Astrocyte (in vitro differentiated cells and primary cell): ENCODE measurements around the gene CEP104. TPM values are rescaled to one million over a fixed set of nuclear protein-coding genes. Genes with fewer than 3 reads are reported as not detected.

Experiments used
- DNase-seq: peaks from one replicate; pipeline ENCODE4 v3.0.0-alpha.2; 2010; ENCODE audit warnings: low read depth
- FAIRE-seq: peaks from 2 replicates; lab custom pipeline; 2011; peaks lifted over from hg19 to GRCh38; lab: Jason Lieb, UNC
- H2AFZ ChIP-seq: 2 replicates; pipeline ENCODE4 v1.6.0; 2012; ENCODE audit warnings: low read depth, low read length, inconsistent platforms
- H3K27ac ChIP-seq: 2 replicates; pipeline ENCODE4 v1.5.1; 2011; ENCODE audit warnings: low read depth, low read length, inconsistent platforms
- H3K27me3 ChIP-seq: 2 replicates; pipeline ENCODE4 v1.6.0; 2011; ENCODE audit warnings: low read length, inconsistent platforms; ENCODE audit not compliant: insufficient read depth
- H3K36me3 ChIP-seq: 2 replicates; pipeline ENCODE4 v1.5.1; 2011; ENCODE audit warnings: low read length, inconsistent platforms; ENCODE audit not compliant: insufficient read depth
- H3K4me1 ChIP-seq: 2 replicates; pipeline ENCODE4 v1.5.1; 2011; ENCODE audit warnings: low read length, inconsistent platforms; ENCODE audit not compliant: insufficient read depth
- H3K4me2 ChIP-seq: 2 replicates; pipeline ENCODE4 v1.6.0; 2012; ENCODE audit warnings: low read length, inconsistent platforms
- H3K4me3 ChIP-seq: 2 replicates; pipeline ENCODE4 v1.5.1; 2011; ENCODE audit warnings: low read depth, mild to moderate bottlenecking, low read length, inconsistent platforms; ENCODE audit not compliant: insufficient read depth
- H3K79me2 ChIP-seq: 2 replicates; pipeline ENCODE4 v1.6.0; 2012; ENCODE audit warnings: mild to moderate bottlenecking, low read length, inconsistent platforms; ENCODE audit not compliant: insufficient read depth
- H3K9ac ChIP-seq: 2 replicates; pipeline ENCODE4 v1.6.0; 2012; ENCODE audit warnings: mild to moderate bottlenecking, low read length, inconsistent platforms
- H3K9me3 ChIP-seq: 2 replicates; pipeline ENCODE4 v1.5.1; 2012; ENCODE audit warnings: low read depth, mild to moderate bottlenecking, low read length, inconsistent platforms; ENCODE audit not compliant: insufficient read depth
- H4K20me1 ChIP-seq: 2 replicates; pipeline ENCODE4 v1.6.0; 2012; ENCODE audit warnings: low read length, inconsistent platforms; ENCODE audit not compliant: insufficient read depth
- H3K27ac Mint-ChIP-seq: one replicate; pipeline ENCODE4 v1.8.0; 2021; ENCODE audit warnings: mild to moderate bottlenecking, mixed read lengths; ENCODE audit not compliant: unreplicated experiment
- H3K27me3 Mint-ChIP-seq: one replicate; pipeline ENCODE4 v1.8.0; 2021; ENCODE audit warnings: low read depth, mixed read lengths; ENCODE audit not compliant: unreplicated experiment
- H3K36me3 Mint-ChIP-seq: one replicate; pipeline ENCODE4 v1.8.0; 2021; ENCODE audit warnings: low read depth, mixed read lengths; ENCODE audit not compliant: unreplicated experiment
- H3K4me1 Mint-ChIP-seq: one replicate; pipeline ENCODE4 v1.8.0; 2021; ENCODE audit warnings: low read depth, mixed read lengths; ENCODE audit not compliant: unreplicated experiment
- H3K4me3 Mint-ChIP-seq: one replicate; pipeline ENCODE4 v1.8.0; 2021; ENCODE audit warnings: mild to moderate bottlenecking, moderate library complexity, mixed read lengths; ENCODE audit not compliant: unreplicated experiment
- H3K9me3 Mint-ChIP-seq: one replicate; pipeline ENCODE4 v1.8.0; 2021; ENCODE audit warnings: mild to moderate bottlenecking, mixed read lengths; ENCODE audit not compliant: unreplicated experiment
- EZH2 ChIP-seq: IDR thresholded peaks from 2 replicates; pipeline ENCODE4 v1.6.1; 2012; ENCODE audit warnings: mild to moderate bottlenecking, low read length, inconsistent platforms; ENCODE audit not compliant: insufficient read depth
- total RNA-seq: library from RNA; stranded (reverse); gene quantifications from 2 replicates; pipeline ENCODE4 v1.2.1, GENCODE V29; 2021
- TF ChIP-seq, protein P1 (sequence below): IDR thresholded peaks from 2 replicates; pipeline ENCODE4 v1.5.1; 2011; ENCODE audit warnings: low read depth, mild to moderate bottlenecking, inconsistent platforms, low read length, moderate library complexity; ENCODE audit not compliant: insufficient read depth

CEP104 gene
- total RNA-seq, 1 donor from 2014 or later: 43.6 TPM

DNA sequence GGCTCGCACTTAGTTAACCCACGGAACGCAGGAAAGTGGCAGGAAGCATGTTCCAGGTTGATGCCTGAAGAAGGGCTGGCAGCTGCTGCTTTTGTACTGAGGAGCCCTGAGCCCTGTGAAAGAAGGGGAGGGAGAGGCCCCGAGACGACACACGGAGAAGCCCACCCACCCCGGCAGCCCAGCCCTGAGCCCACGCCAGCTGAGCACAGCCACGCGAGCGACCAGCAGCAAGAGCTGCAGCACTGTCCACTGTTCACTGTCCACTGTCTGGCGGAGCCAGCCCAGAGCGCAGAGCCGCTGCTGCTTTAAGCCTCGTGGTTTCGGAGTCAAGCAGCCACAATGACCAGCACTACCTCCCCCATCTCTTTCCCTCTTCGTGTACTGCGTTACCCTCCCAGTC is 66.1 kb downstream of the CEP104 start:
- Histone ChIP-seq H3K4me1 (peaks cover 14% of the 10 kb centered on the region), H2AFZ (no peak overlapping the region), H3K9ac (no peak overlapping the region), H3K4me3 (no peak overlapping the region), H3K36me3 (peaks cover 3% of the 10 kb centered on the region), H3K79me2 (peaks cover 84% of the 10 kb centered on the region), H3K4me2 (no peak overlapping the region), H3K27ac (no peak overlapping the region), H3K9me3 (no peaks in the 10 kb centered on the region), H4K20me1 (peaks cover 87% of the 10 kb centered on the region), H3K27me3 (no peaks in the 10 kb centered on the region)
- H3K36me3 Mint-ChIP-seq: peaks cover 9% of the 10 kb centered on the region
- H3K27ac Mint-ChIP-seq: no peak overlapping the region
- no peaks in the 10 kb centered on the region for H3K27me3 Mint-ChIP-seq
- no peaks in the 10 kb centered on the region for H3K9me3 Mint-ChIP-seq
- peaks cover 16% of the 10 kb centered on the region for H3K4me1 Mint-ChIP-seq
- no peak overlapping the region for H3K4me3 Mint-ChIP-seq
- no peak for TF ChIP-seq EZH2
- TF ChIP-seq, protein P1, sequence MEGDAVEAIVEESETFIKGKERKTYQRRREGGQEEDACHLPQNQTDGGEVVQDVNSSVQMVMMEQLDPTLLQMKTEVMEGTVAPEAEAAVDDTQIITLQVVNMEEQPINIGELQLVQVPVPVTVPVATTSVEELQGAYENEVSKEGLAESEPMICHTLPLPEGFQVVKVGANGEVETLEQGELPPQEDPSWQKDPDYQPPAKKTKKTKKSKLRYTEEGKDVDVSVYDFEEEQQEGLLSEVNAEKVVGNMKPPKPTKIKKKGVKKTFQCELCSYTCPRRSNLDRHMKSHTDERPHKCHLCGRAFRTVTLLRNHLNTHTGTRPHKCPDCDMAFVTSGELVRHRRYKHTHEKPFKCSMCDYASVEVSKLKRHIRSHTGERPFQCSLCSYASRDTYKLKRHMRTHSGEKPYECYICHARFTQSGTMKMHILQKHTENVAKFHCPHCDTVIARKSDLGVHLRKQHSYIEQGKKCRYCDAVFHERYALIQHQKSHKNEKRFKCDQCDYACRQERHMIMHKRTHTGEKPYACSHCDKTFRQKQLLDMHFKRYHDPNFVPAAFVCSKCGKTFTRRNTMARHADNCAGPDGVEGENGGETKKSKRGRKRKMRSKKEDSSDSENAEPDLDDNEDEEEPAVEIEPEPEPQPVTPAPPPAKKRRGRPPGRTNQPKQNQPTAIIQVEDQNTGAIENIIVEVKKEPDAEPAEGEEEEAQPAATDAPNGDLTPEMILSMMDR: no peak
- no peak for DNase-seq
- no peak for FAIRE-seq

DNA sequence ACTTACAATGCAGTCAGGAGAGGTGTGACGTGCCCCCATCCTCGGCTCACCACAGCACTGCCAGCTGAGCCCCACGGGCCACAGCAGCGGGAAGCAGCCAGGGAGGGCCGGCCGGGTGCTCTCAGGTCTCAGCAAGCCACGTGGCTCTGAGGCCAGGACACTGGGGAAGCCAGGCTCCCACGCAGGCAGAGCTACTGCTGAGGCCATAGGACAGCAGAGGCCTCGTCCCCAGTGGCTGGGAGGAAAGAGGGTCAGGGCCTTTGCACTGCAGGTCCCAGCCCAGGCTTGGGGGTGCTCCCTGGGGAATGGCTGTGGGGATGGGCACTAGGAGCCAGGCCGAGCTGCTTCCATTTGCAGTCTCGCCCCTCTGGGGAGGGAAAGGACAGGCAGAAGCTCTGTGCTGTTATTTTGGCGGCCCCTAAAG is 66.5 kb downstream of the CEP104 start:
- no peaks in the 10 kb centered on the region for H3K9me3 Mint-ChIP-seq
- peaks cover 87% of the 10 kb centered on the region for H4K20me1 ChIP-seq

More for the DNA sequence above, 66.5 kb downstream of the CEP104 start:
- FAIRE-seq: no peak
- Histone ChIP-seq H2AFZ (no peak overlapping the region), H3K79me2 (peaks cover 79% of the 10 kb centered on the region), H3K4me2 (no peak overlapping the region), H3K9me3 (no peaks in the 10 kb centered on the region), H3K4me3 (no peak overlapping the region), H3K27ac (no peak overlapping the region), H3K4me1 (peaks cover 14% of the 10 kb centered on the region), H3K27me3 (no peaks in the 10 kb centered on the region), H3K9ac (no peak overlapping the region), H3K36me3 (peaks cover 3% of the 10 kb centered on the region)
- no peak overlapping the region for H3K4me3 Mint-ChIP-seq
- H3K4me1 Mint-ChIP-seq: peaks cover 16% of the 10 kb centered on the region
- DNase-seq: no peak
- no peaks in the 10 kb centered on the region for H3K27me3 Mint-ChIP-seq
- H3K36me3 Mint-ChIP-seq: peaks cover 10% of the 10 kb centered on the region
- TF ChIP-seq, protein P1: no peak
- no peak for TF ChIP-seq EZH2
- no peak overlapping the region for H3K27ac Mint-ChIP-seq
